ENCODE results near the gene LPIN1.

- TF ChIP-seq MAX (IDR thresholded peaks at IDR 0.05; ENCODE audit: low read depth, low read length) (no peak), POLR2A (IDR thresholded peaks at IDR 0.05; ENCODE audit: extremely low read depth, insufficient read length) (no peak), MYC (IDR thresholded peaks at IDR 0.05; ENCODE audit: low read depth, low read length) (no peak)
- TF ChIP-seq, protein P1, sequence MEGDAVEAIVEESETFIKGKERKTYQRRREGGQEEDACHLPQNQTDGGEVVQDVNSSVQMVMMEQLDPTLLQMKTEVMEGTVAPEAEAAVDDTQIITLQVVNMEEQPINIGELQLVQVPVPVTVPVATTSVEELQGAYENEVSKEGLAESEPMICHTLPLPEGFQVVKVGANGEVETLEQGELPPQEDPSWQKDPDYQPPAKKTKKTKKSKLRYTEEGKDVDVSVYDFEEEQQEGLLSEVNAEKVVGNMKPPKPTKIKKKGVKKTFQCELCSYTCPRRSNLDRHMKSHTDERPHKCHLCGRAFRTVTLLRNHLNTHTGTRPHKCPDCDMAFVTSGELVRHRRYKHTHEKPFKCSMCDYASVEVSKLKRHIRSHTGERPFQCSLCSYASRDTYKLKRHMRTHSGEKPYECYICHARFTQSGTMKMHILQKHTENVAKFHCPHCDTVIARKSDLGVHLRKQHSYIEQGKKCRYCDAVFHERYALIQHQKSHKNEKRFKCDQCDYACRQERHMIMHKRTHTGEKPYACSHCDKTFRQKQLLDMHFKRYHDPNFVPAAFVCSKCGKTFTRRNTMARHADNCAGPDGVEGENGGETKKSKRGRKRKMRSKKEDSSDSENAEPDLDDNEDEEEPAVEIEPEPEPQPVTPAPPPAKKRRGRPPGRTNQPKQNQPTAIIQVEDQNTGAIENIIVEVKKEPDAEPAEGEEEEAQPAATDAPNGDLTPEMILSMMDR (IDR thresholded peaks at IDR 0.05; ENCODE audit: low read depth, low read length): no peak
Measured at GRCh38 chr2:11696736-11697102, 49.7 kb upstream of the LPIN1 start.

Measured in NB4 (cell line).